ENCODE measurements around the gene CSTF1. TPM values are rescaled to one million over a fixed set of nuclear protein-coding genes. Genes with fewer than 3 reads are reported as not detected.

Gene CSTF1
- total RNA-seq, 1 experiment from 2014 or later, result 44.5 TPM

- intact Hi-C loops (cut with micrococcal nuclease), result no loop called here
- Histone ChIP-seq H3K36me3 (ENCODE audit: control insufficient read depth in 1 of 2, insufficient read depth in 2 of 2, low read length in 2 of 2) (no peaks in the 10 kb centered on the region), H2AFZ (ENCODE audit: low read depth, low read length, poor library complexity, severe bottlenecking) (no peak overlapping the region), H3K9me2 (ENCODE audit: insufficient read depth) (no peaks in the 10 kb centered on the region), H3K9ac (ENCODE audit: low read length) (no peak overlapping the region), H3K4me3 (replicated peaks in 1 of 2; ENCODE audit: low read depth in 1 of 2, low read length in 2 of 2) (no peak overlapping the region), H3K27me3 (ENCODE audit: insufficient read depth, low read length) (no peaks in the 10 kb centered on the region), H3K27ac (ENCODE audit: low read depth, low read length) (no peak overlapping the region), H3K79me2 (ENCODE audit: insufficient read depth, low read length) (no peaks in the 10 kb centered on the region), H3K9me3 (ENCODE audit: control insufficient read depth in 1 of 2, insufficient read depth in 1 of 2, low read depth in 1 of 2, low read length in 2 of 2) (no peaks in the 10 kb centered on the region), H3K4me2 (ENCODE audit: low read length) (no peak overlapping the region), H3K4me1 (ENCODE audit: control insufficient read depth in 1 of 2, insufficient read depth in 2 of 2, low read length in 2 of 2) (peaks cover 2 to 15% of the 10 kb centered on the region in 2 experiments; a peak in 3 of 4 replicates), H4K20me1 (ENCODE audit: insufficient read depth) (no peaks in the 10 kb centered on the region)
- RAD21 ChIA-PET (ENCODE audit: low non-redundant PET in 1 of 2, low total read pairs in 2 of 2, uncharacterized antibody in 2 of 2, unreplicated experiment in 2 of 2), result no interaction called here
- BruUV-seq (replicated peaks), result no TSS peak
- ATAC-seq (no peak), DNase-seq (ENCODE audit: low read depth, low spot score) (no peak)
- CTCF ChIA-PET, result no interaction called here
- POLR2A ChIA-PET, result no interaction called here
- no peak for TF ChIP-seq CBX3 (IDR thresholded peaks at IDR 0.05; ENCODE audit: low read depth)
Measured at GRCh38 chr20:56427797-56428196, 35.4 kb downstream of the CSTF1 start.

GRCh38 chr20:56428410-56428809 lies 36.0 kb downstream of the CSTF1 start:
- no peak overlapping the region for H2AFZ ChIP-seq (ENCODE audit: low read depth, low read length, poor library complexity, severe bottlenecking)
- no peaks in the 10 kb centered on the region for H3K79me2 ChIP-seq (ENCODE audit: insufficient read depth, low read length)
- DNase-seq (ENCODE audit: low read depth, low spot score) (no peak), ATAC-seq (no peak)
- H3K4me2 ChIP-seq (ENCODE audit: low read length), result no peak overlapping the region
- no peak overlapping the region for H3K4me3 ChIP-seq (replicated peaks in 1 of 2; ENCODE audit: low read depth in 1 of 2, low read length in 2 of 2)
- H3K36me3 ChIP-seq (ENCODE audit: control insufficient read depth in 1 of 2, insufficient read depth in 2 of 2, low read length in 2 of 2), result no peaks in the 10 kb centered on the region
- intact Hi-C loops (cut with micrococcal nuclease), result no loop called here
- no peaks in the 10 kb centered on the region for H3K9me3 ChIP-seq (ENCODE audit: control insufficient read depth in 1 of 2, insufficient read depth in 1 of 2, low read depth in 1 of 2, low read length in 2 of 2)
- BruUV-seq (replicated peaks), result no TSS peak
- no peak overlapping the region for H3K27ac ChIP-seq (ENCODE audit: low read depth, low read length)
- ChIA-PET CTCF (no interaction called here), POLR2A (no interaction called here), RAD21 (ENCODE audit: low non-redundant PET in 1 of 2, low total read pairs in 2 of 2, uncharacterized antibody in 2 of 2, unreplicated experiment in 2 of 2) (no interaction called here)
- peaks cover 0 to 11% of the 10 kb centered on the region in 2 experiments; a peak in 2 of 4 replicates for H3K4me1 ChIP-seq (ENCODE audit: control insufficient read depth in 1 of 2, insufficient read depth in 2 of 2, low read length in 2 of 2)
- no peak overlapping the region for H3K9ac ChIP-seq (ENCODE audit: low read length)
- H3K27me3 ChIP-seq (ENCODE audit: insufficient read depth, low read length), result no peaks in the 10 kb centered on the region
- no peaks in the 10 kb centered on the region for H3K9me2 ChIP-seq (ENCODE audit: insufficient read depth)
- H4K20me1 ChIP-seq (ENCODE audit: insufficient read depth), result no peaks in the 10 kb centered on the region
- TF ChIP-seq CBX3 (IDR thresholded peaks at IDR 0.05; ENCODE audit: low read depth) (no peak), CTCF (IDR thresholded peaks at IDR 0.05 in 2 of 3, conservative IDR thresholded peaks at IDR 0.05 in 1 of 3; ENCODE audit: borderline replicate concordance in 1 of 3, insufficient read depth in 1 of 3, low read depth in 2 of 3, low read length in 2 of 3) (no peak), POLR2A (IDR thresholded peaks at IDR 0.05; ENCODE audit: borderline replicate concordance, extremely low read depth, insufficient read depth, insufficient read length) (no peak), RAD21 (IDR thresholded peaks at IDR 0.05; ENCODE audit: low read depth) (no peak), JUND (IDR thresholded peaks at IDR 0.05) (no peak), REST (IDR thresholded peaks at IDR 0.05; ENCODE audit: low read depth) (no peak), TCF7L2 (IDR thresholded peaks at IDR 0.05; ENCODE audit: borderline replicate concordance, extremely low read depth, insufficient read depth, insufficient read length) (no peak), SIN3A (IDR thresholded peaks at IDR 0.05; ENCODE audit: low read depth) (no peak), ZBTB33 (IDR thresholded peaks at IDR 0.05; ENCODE audit: extremely low read depth, insufficient replicate concordance, low read length) (no peak), ZFX (IDR thresholded peaks at IDR 0.05) (no peak), ELF1 (IDR thresholded peaks at IDR 0.05; ENCODE audit: borderline replicate concordance, low read depth) (no peak), CEBPB (IDR thresholded peaks at IDR 0.05; ENCODE audit: low read depth) (no peak), EZH2 (IDR thresholded peaks at IDR 0.05) (no peak), FOSL1 (IDR thresholded peaks at IDR 0.05; ENCODE audit: low read depth) (no peak), POLR2AphosphoS5 (IDR thresholded peaks at IDR 0.05; ENCODE audit: low read depth, low read length) (no peak)
